Stimulated activated CD8-positive, alpha-beta memory T cell treated with anti-CD3 and anti-CD28 coated beads, Interleukin-15, amount 100 ng/mL, for 24 hours (primary cell): ENCODE results near the gene ERAL1.
"Not testable (repeated sequence)": the region's sequence is repeated elsewhere in the genome, so short reads cannot be mapped to it uniquely, and the experiment has no call there.

Source experiments
- DNase-seq: peaks from one replicate; pipeline ENCODE4 v3.0.0-alpha.2; 2020; ENCODE audit warnings: low read depth

Gene ERAL1

DNA sequence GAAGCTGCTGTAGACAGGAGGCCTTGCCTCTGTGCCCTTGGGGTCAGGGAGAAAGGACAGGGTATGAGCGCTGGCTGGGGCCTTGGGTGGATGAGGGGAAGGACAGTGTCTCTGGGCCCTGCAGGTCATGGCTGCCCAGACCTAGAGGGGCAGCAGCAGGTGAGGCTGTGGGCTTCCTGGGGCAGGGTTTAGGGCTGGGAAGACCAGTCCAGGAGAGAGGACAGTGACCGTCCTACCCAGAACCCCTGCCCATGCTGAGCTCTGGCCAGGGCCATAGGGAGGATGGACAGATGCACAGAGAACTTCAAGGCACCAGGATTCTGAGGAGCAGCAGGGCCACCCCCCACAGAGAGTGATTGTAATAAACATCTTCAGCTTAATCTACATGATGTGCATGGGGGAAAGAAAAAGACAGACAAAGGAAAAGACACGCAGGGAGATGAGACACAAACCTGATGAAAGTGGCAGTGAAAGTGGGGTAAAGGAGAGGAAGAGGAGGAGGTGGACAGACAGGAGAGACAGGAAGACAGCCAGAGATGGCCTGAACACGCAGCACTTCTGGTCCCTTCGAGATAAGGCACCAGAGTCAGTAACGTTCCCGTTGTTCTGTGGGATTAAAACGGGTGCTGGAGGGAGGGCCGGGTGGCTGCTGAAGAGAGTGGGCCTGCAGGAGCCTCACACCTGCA lies 25.2 kb downstream of the ERAL1 start:
- no peak for DNase-seq

DNA sequence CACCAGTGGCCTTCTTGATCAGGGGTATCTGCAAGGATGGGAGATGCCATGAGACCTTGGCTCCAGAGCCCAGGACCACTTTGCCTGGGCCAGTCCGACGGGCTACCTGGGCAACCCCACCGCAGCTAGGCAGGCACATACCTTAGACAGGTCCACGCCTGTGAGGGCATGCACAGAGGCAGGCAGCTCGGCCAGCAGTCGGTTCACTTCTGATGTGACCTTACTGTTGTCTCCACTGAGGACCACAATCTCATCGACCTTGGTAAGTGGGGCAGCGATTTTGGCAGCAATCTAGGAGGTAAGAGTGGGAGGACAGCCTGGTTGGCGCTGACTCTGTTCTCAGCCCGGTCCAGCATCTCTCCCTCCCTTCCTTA lies 25.7 kb downstream of the ERAL1 start:
- no peak for DNase-seq

DNA sequence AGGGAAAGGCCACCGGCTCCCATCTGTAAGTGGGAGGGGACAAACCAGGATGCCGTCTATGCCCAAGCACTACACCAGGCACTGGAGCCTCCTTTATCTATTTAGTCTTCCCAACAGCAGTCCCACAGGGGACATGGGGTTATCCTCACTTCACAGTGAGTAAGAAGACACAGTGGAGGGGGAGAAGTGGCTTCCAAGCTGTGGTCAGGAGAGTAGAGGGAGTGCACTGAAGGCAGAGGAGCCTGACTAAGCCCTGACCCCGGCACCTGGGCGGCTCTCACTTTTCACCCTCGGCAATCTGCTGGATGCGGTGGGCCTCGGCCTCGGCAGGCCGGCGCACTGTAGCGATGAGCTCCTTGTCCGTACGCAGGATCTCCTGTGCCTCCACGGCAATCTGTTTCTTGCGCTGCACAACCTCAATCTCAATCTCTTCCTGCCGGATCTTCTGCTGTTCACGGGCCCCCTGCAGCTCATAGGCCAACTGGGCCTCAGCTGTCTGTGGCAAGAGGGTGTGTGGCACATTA lies 26.8 kb downstream of the ERAL1 start:
- no peak for DNase-seq

DNA sequence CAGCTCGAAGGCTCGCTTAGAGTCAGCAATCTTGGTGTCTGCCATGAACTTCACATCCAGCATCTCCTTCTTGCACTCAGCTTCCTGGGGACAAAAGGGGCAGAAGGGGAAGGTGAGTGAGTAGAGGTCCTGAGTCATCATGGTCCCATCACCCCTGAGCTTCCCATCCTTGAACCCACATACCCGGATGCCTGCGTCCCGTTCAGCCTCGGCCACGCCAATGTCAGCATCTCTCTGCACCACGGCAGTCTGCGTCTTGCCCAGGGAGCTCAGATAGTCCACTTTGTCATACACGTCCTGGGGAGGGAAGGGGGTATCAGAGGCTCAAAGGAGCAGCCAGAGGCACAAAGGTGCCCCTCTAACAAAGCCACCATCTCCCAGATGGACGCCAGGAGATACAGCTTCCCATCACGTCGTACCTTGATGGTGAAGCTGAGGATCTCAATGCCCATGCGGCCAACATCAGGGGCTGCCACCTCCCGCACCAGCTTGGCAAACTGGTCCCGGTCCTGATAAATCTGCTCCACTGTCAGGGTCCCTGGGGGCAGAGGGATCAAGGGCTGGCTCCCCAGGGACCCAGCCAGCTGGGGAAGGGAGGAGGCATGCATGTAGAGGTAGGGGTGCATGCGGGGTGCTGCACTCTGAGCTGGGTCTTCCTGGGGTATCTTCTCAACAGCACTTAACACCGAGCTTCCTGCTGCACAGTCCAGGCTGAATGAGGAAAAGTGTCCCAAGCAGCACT lies 27.5 kb downstream of the ERAL1 start:
- DNase-seq, result no peak

DNA sequence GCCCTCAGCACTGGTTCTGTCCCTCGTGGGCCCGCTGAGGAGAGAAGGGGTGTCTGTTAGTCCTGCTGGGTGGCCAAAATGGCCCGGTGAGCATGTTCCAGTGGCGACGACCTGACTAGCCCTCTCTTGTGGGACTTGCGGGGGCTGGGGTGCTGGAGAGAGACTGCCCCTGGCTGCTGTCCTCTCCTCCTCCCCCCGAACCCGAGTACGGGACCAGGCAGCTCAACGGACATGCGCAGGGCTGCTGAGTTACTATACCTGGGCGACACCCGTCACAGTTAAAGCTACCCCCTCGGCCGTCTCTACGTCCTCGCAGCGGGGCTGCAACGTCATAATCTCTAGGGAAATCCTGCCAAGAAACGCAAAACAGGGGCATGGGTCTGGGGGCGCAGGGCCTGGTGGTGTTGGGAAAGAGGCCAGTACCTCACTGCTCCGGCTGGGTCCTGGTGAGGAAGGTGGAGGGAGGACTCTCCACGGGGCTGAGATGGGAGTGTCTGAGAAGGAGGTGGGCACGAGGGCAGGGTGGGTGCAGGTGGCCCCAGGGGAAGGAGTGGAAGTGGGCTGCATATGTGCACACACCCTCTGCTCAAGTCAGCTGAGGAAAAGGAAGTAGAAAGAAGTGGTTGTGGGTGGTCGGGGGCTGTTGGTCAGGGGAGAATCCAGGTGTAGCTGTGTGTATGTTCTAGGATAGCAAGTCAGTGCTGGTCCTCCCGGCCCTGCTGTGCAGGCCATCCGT lies 29.3 kb downstream of the ERAL1 start:
- DNase-seq, result no peak

DNA sequence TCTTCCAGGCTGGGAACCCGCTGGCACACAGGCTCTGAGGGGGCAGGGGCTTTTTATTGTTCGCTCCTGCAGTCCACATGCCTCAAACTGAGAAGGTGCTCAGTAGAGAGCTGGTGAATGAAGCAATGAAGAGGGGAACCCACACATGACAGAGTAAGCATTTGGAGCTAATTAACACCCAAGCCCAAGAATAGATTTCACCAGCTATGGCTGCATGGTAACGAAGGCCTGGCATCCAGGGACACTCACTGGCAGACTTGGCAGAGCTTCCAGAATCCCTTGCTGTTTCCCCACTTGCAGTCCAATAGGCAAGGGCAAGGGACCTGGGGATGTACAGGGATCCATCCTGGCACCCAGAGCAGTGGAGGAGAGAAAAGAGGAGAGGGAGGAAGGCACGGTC lies 30.5 kb downstream of the ERAL1 start:
- DNase-seq, result no peak

DNA sequence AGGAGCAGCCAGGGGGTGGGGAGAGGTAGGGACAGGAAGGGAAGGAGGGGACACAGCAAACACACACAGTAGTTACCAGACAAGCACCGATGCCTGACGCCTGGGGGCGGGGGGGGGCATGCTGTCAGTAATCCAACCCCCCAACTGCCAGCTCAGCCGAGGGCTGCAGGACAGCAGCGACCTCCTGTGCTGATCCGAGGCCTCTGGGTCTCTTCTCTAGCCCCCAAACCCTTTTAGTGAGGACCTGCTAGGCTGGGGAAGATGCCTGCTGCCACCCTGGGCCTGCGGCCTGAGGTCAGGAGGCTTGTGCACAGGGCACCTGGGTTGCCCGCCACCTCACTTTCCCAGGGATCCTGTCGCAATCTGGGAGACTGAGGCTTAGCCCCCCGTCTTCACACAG lies 31.1 kb downstream of the ERAL1 start:
- no peak for DNase-seq

DNA sequence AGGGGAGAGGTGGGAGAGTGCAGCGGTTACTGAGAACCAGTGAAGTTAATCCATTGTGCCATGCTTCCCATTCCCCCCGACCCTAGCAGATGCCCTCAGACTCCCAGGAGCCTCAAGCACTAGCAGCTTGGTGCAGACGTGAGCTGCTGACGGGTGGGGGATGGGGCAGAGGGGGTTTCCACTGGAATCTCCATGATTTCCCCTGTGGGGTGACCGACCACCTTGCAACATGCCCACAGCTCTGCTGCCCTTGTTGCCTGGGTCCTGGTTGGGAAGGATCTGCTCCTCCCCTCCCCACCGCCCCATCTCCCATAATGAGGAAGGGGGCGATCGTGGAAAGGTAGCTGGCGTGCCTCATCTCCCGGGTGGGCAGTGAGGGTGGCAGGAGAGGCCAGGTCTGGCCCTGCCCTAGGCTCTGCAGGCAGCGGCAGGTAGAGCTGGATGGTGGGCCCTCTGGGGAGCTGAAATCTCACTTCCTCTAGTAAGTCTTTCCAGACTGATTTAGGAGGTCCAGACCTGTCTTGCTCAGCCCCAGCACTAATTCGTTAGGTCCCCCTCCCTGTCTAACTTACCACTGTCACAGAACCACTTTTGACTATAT lies 33.2 kb downstream of the ERAL1 start:
- DNase-seq, result no peak

DNA sequence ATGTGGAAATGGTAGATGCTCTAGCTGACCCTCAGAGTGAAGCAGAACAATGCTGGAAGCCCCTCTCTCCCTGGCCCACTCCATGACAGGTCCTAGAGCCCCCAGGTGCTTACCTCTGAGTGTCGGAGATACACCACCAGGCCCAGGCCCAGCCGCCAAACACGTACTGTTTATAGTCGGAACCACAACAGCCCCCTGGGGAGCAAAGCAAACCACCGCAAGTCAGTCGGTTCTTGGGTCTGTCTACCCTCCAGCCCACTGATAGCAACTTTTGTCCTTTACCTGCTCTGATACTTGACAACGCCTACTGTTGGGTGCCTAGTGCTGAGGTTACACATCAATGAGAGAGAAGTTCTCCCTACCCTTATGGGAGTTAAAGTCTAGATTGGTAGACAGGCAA lies 34.0 kb downstream of the ERAL1 start:
- DNase-seq, result no peak

DNA sequence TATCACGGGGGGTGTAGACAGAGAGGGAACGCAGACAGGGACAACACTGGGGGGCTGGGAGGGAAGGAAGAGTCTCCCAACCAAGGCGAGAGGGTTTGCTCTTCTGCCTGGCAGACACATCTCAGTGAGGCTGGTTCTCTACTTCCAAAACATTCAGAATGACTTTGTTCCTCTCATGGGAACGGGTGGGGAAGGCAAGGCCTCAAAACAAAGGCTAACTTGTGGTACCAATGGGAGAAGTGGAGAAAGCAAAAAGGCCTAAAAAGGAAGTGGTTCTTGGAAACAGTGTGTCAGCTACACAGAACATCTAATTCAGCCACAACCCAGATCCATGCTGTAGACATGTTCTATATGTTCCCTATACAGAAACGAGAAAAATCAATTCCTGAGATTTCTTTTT lies 35.2 kb downstream of the ERAL1 start:
- no peak for DNase-seq

DNA sequence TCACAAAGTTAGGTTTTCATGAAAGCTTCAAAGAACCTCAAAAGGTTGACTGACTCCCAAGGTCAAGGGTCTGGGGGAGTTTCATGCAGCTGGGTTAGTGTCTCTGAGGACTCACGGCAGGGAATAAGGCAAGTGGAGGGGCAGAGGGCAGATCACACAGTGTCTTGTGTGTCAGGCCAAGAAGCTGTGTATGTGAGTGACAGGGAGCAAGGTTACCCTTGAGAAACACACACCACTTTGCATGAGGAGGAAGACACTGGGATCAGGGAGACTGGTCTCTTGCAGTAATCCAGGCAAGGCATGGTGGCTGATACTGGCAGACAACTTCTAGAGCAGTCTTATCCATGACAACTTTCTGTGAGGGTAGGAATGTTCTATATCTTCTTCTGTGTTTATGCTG lies 36.4 kb downstream of the ERAL1 start:
- DNase-seq, result no peak

DNA sequence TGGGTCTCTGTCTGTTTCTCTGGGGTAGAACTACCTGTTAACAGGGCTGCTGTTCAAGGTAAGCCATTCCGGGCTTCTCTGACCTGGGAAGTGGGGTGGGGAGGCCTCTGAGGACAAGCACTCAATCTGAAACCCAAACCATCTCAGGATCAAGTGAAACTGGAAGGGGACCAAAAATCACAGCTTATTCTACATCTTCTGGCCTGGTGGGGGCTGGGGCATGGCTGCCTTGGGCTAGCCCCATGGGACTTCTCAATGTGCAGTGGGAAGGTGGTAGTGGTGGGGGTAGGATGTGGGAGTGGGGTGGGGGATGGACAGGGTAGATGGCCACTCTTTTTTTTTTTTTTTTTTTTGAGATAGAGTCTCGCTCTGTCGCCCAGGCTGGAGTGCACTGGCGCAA lies 37.2 kb downstream of the ERAL1 start:
- DNase-seq, result no peak

DNA sequence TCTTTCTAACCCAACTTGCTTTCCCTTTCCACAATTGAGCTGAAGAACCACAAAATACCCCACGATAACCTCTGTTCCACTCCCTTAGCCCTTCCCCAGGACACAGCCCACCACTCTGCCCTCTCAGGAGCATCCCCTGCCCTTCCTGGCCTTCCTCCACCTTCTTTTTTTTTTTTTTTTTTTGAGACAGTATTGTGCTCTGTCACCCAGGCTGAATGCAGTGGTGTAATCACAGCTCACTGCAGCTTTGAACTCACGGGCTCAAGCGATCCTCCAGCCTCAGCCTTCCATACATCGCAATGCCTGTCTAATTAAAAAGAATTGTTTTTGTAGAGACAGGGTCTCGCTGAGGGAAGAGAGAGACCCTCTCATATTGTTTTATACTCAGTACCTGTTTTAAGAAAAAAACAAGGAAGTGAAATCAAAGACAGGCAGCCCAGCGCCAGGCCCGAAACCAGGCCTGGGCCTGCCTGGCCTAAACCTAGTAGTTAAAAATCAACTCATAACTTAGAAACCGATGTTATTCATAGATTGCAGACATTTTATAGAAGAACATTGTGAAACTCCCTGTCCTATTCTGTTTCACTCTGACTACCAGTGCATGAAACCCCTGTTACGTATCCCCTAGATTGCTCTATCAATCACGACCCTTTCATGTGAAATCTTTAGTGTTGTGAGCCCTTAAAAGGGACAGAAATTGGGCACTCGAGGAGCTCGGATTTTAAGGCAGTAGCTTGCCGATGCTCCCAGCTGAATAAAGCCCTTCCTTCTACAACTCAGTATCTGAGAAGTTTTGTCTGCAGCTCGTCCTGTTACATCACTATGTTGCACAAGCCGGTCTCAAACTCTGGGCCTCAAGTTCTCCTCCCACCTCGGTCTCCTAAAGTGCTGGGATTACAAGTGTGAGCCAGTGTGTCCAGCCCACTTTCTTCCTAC lies 38.7 kb downstream of the ERAL1 start:
- DNase-seq, result not testable (repeated sequence)

DNA sequence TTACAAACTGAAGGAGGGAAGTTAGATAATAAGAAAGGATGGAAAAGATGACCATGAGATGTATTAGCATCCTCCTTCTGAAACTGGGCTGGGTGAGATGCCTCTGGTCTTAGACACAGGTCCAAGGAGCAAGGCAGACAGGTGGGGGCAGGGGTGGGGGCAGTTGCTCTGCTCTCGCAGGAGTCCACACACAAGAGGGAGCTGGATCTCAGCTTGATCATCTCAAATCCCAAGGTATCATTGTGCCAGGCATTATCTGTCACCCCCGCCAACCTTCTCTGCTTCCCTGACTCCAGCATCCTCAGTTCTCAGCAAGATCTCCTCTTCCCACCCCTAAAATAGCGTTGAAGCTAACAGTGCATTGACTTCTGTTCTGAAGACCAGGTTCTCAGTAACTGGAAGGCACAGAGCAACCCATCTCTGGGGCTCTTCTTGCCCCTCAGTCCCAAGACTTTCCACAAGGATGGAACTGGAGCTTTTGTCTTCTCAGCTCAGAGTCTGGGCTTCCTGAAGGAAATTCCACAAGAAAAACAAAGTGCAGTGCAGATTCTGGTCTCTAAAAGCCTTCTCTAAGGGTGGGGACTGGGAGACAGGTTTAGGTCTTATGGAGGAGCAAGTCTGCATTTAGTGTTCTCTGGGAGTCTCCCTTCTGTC lies 41.1 kb downstream of the ERAL1 start:
- no peak for DNase-seq

DNA sequence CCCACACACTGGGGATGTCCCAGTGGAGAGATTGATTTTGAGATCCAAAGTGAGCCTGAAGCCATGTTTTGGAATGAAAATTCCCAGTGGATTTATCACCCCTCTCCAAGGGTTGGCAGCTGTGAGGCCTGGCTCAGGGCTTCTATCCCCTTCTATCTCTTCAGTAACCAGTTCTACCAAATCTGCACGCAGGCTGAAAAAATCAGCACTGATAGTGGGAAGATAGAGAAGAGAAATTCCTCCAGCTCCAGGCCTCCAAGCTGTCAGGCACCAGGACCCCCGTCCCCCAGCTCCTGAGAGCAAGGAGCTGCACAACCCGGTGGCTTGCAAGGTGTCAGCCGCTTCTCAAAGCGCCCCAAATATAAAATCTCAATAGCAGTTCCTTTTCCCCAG lies 41.7 kb downstream of the ERAL1 start:
- DNase-seq, result no peak

DNA sequence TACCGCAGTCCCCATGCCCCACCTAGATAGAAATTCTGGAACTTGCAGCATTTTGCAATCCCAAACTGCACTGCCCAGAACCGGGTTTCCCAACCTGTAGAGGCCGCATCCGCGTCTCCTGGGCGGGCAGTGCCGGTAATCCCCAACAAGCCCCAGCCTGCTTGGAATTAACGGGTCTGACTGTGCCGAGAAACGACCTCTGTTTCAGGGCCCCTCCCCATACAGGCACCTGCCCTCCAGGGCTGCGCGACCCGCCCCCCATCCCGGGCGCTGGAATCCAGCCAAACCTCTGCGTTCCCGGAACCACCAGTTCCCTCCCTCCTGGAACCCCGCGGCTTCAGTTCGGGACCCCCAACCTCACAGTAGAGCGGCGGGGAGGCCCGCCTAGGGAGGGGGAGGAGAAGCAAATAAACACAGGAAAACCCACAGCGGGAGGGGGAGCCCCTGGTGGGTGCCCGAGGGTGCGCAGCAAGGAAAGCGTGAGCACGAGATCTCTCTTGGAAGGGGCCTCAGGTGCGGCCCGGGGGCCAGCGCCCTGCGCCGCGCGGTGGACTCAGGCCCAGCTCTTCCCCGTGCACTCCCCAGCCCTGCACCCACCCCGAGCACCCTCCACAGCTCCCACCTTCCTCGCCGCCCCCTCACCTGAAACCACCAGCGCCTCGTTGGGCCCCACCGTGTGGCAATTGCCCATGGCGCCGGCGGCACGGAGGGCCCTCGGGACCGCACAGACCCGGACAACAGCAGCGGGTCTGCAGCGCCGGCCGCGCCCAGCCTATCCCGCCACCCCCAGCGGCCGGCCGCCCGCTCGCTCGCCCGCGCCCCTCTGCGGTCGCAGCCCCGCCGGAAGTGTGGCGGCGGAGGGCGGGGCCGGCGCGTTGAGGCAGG lies 42.3 kb downstream of the ERAL1 start, which contains the start of gene FLOT2:
FLOT2 (minus strand) TSS at position 850 of the 885 bp plus-strand sequence; CDS start at position 691, 159 bp downstream.
- peak; percentile 38 for DNase-seq

DNA sequence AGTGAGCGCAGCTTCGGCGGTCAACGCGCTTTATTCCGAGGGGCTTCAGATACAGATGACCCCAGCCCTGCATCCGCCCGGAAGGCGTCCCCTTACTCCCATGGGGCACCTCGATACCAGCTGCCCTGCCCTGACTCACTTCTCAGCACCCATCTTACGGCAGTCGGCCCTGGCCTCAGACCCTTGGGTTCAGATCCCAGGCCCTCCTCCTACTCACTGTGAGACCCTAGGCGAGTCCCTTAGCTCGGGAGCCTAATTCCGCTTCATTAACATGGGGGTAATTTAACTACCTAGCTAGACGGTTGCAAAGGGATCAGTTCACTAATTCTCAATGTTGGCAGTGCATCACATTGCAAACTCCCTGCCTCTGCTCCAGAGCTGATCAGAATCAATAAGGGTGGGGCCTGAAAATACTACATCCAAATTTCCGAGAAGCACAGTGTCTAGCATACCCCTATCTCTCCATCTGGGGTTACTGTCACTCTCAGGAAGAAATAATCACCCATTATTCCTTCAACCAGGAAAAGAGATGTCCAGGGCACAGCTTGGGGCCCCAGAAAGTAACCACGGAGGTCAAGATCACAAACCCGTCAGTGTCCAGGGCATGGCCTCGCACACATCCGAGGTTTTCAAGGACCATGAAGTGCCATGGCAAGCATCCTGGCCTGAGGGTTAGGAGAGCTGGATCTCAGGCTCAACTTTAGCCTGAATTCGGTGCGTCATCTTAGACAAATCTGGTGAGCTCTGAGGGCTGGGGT lies 43.1 kb downstream of the ERAL1 start:
- no peak for DNase-seq

DNA sequence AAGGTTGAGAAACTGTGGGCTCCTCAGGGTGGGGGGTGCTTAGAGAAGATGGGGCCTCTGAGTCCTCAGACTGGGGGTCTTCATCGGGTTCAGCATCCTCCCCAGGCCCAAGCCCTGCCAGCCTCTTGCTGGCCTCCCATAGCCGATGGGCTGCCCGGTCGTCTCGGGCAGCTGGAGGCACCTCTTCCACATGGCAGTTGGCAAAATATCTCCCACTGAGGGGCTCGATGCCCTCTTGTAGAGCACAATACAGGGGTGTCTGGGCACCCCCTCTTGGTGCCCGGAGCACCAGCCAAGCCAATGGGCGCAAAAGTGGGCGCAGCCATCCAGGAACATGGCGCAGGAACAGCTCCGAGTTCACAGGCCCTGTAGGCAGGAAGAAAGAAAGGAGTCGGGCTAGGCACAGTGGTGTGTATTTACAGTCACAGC lies 43.7 kb downstream of the ERAL1 start:
- no peak for DNase-seq

DNA sequence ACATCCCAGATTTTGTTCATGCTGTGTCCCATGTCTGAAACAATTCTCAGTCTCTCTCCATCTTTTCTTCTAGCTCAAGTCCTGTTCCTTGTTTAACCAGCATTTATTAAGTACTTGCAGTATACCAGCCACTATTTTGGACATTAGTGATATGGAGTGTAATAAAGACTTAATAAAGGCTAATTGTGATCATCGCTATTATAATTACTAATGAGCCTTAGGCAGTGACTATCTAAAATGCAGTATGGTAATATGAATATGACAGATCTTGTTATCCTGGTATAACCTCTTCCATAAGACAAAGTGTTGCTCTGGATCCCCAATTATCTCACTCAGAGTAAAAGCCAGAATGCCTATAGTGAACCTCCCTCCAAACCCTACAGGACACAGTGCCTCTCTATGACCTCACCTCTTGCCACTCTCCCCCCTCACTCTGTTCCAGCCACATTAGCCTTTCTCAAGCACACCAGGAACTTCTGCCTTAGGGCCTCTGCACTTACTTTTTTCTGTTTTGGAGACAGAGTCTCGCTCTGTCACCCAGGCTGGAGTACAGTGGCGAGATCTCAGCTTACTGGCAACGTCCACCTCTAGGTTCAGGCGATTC lies 44.5 kb downstream of the ERAL1 start:
- DNase-seq, result no peak
